BLaER1 treated with 17β-estradiol and CSF1 and Interleukin-3, amounts not matched to agents 10 nM and 100 nM (cell line): ENCODE data around the gene TSLP.

ENCODE experiments used
- H3K27ac ChIP-seq, 11 experiments: shearing (Covaris generic); formaldehyde crosslinking; 2 replicates each; pipeline ENCODE4 v1.8.1; 2022
- H3K27me3 ChIP-seq, 11 experiments: shearing (Covaris generic); formaldehyde crosslinking; 2 replicates each; pipeline ENCODE4 v1.8.1; 2022
- H3K36me3 ChIP-seq, 11 experiments: shearing (Covaris generic); formaldehyde crosslinking; 2 replicates each; pipeline ENCODE4 v1.8.1; 2022
- H3K4me1 ChIP-seq, 10 experiments: shearing (Covaris generic); formaldehyde crosslinking; 2 replicates each; pipeline ENCODE4 v1.8.1; 2022
- H3K4me2 ChIP-seq, 11 experiments: shearing (Covaris generic); formaldehyde crosslinking; 2 replicates each; pipeline ENCODE4 v1.8.1; 2022
- H3K4me3 ChIP-seq, 10 experiments: shearing (Covaris generic); formaldehyde crosslinking; 2 replicates each; pipeline ENCODE4 v1.8.1; 2022
- H3K9ac ChIP-seq, 11 experiments: shearing (Covaris generic); formaldehyde crosslinking; 2 replicates each; pipeline ENCODE4 v1.8.1; 2022
- H3K9me3 ChIP-seq, 11 experiments: shearing (Covaris generic); formaldehyde crosslinking; replicated peaks in 1 of 11; 2 replicates each; pipeline ENCODE4 v1.8.1; 2022
- H4K20me1 ChIP-seq, 11 experiments: shearing (Covaris generic); formaldehyde crosslinking; 2 replicates each; pipeline ENCODE4 v1.8.1; 2022
- Cebpa-rat ChIP-seq, 11 experiments: shearing (Covaris generic); IDR thresholded peaks; 2 replicates each; pipeline ENCODE4 v1.8.1; 2022

Gene TSLP

DNA sequence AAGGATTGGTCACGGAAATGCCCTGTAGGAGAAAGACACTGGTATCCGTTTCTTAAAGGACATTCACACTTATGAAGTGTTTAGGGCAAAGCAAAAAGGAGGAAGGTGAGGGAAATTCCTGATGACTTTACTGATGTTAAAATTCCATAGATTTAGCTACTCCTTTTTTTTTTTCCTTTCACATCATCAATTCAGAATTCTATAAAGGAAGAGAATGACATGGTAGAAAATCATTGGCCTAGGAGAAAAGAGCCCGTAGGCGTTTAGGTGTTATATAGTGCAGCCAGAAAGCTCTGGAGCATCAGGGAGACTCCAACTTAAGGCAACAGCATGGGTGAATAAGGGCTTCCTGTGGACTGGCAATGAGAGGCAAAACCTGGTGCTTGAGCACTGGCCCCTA, at the start of gene TSLP:
TSLP (plus strand) TSS at position 301 of the 400 bp plus-strand sequence. CDS start 178 bp downstream, outside the sequence.
- Histone ChIP-seq H4K20me1 (no peaks in the 10 kb centered on the region), H3K4me3 (peak within 1 kb of the TSS in 8 of 10 experiments; percentile 55 to 65 (median 58); a peak in 11 of 20 replicates), H3K36me3 (no peaks in the 10 kb centered on the region), H3K4me1 (peaks cover 13 to 29% (median 22%) of the 10 kb centered on the region in 10 experiments; a peak in 19 of 20 replicates), H3K27ac (no peak within 1 kb of the TSS), H3K9ac (peak within 1 kb of the TSS in 4 of 11 experiments; percentile 12 to 65 (median 54); a peak in 5 of 22 replicates), H3K9me3 (no peaks in the 10 kb centered on the region), H3K27me3 (peaks cover 0 to 13% (median 6%) of the 10 kb centered on the region in 11 experiments; a peak in 4 of 22 replicates), H3K4me2 (peak within 1 kb of the TSS; percentile 69 to 93 (median 89); a peak in 20 of 22 replicates)
- no peak for TF ChIP-seq Cebpa-rat (IDR thresholded peaks at IDR 0.05)

DNA sequence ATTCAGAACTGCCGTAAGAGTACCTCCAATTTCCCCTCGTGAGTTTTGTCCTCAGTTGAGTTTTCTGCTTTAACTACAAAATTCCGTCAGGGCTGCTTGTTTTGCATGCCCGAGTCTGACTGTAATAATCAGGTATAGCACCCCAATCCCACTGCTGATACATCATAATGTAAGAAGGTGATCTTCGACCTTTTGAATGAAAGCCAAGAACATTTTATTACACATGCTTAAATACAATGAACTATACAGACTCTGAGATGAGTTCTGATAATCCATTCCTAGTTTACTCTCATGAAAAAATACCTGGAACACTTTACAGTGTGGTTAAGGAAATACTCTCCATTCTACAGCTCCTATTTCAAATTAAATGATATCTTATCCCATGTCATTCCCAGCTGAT, 49.2 kb upstream of the TSLP start:
- Histone ChIP-seq H3K4me1 (no peaks in the 10 kb centered on the region), H4K20me1 (no peaks in the 10 kb centered on the region), H3K4me2 (no peak overlapping the region), H3K4me3 (no peak overlapping the region), H3K27ac (no peak overlapping the region), H3K36me3 (no peaks in the 10 kb centered on the region), H3K9me3 (no peaks in the 10 kb centered on the region), H3K9ac (no peak overlapping the region), H3K27me3 (no peaks in the 10 kb centered on the region)
- no peak for TF ChIP-seq Cebpa-rat (IDR thresholded peaks at IDR 0.05)

DNA sequence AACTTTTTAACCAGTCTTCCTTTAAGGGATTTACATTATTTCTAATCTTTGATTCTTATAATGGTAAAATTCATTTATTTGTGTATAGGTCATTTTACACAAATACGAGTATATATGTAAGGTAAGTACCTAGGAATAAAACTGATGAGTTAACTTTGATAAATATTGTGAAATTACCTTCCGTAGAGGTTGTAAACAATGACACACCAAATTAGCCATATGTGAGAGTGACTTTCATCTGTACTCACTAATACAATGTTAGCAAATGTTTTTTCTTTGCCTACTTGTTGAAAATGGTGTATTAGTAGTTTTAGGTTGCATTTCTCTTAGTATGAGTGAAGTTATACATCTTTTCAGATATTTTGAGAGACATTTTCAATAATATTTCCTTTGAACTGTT, 42.6 kb upstream of the TSLP start:
- no peaks in the 10 kb centered on the region for H3K36me3 ChIP-seq
- H3K27me3 ChIP-seq, result no peaks in the 10 kb centered on the region
- no peak overlapping the region for H3K4me3 ChIP-seq
- no peak overlapping the region for H3K4me2 ChIP-seq
- H3K4me1 ChIP-seq, result no peaks in the 10 kb centered on the region
- no peaks in the 10 kb centered on the region for H4K20me1 ChIP-seq
- H3K9me3 ChIP-seq, result peaks cover 0 to 6% (median 0%) of the 10 kb centered on the region in 11 experiments; a peak in 2 of 22 replicates
- H3K9ac ChIP-seq, result no peak overlapping the region
- H3K27ac ChIP-seq, result no peak overlapping the region
- TF ChIP-seq Cebpa-rat (IDR thresholded peaks at IDR 0.05), result no peak

GRCh38 chr5:111043712-111044506, 27.6 kb upstream of the TSLP start:
- H3K36me3 ChIP-seq, result no peaks in the 10 kb centered on the region
- no peak overlapping the region for H3K9ac ChIP-seq
- H3K4me3 ChIP-seq, result no peak overlapping the region
- no peaks in the 10 kb centered on the region for H3K27me3 ChIP-seq
- 0 out of 22 replicates have a peak overlapping the region, but pooled peaks of 1 of the 11 experiments have one; percentile 6 for H3K4me2 ChIP-seq
- no peak for TF ChIP-seq Cebpa-rat (IDR thresholded peaks at IDR 0.05)
- H3K9me3 ChIP-seq, result no peaks in the 10 kb centered on the region
- peaks cover 0 to 8% (median 0%) of the 10 kb centered on the region in 10 experiments; a peak in 1 of 20 replicates for H3K4me1 ChIP-seq
- no peak overlapping the region for H3K27ac ChIP-seq
- H4K20me1 ChIP-seq, result no peaks in the 10 kb centered on the region

DNA sequence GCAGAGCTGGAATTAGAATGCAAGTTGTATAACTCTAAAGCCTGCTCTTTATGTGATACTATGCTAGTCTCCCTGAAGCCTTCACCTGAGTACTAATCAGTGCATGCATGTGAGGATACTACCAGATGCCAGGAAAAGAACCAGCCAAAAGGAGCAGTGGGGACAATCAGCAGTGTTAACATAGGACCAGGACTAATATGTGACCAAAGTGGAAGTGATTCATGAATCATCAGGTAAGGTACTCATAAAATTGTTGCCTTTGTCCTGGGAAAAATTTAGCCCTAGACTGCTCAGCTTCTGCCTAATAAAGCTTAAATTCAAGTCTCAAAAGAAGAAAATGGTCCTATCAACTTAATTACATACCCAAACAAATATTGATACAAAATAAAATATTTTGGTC, 13.4 kb upstream of the TSLP start:
- Histone ChIP-seq H3K27me3 (no peaks in the 10 kb centered on the region), H3K4me1 (no peaks in the 10 kb centered on the region), H3K36me3 (no peaks in the 10 kb centered on the region), H3K27ac (no peak overlapping the region), H3K9me3 (peaks cover 0 to 5% (median 0%) of the 10 kb centered on the region in 11 experiments; a peak in 2 of 22 replicates), H3K4me2 (no peak overlapping the region), H3K9ac (no peak overlapping the region), H3K4me3 (no peak overlapping the region), H4K20me1 (no peaks in the 10 kb centered on the region)
- TF ChIP-seq Cebpa-rat (IDR thresholded peaks at IDR 0.05), result no peak

- no peak overlapping the region for H3K9ac ChIP-seq
- H3K27me3 ChIP-seq, result no peaks in the 10 kb centered on the region
- no peaks in the 10 kb centered on the region for H3K4me1 ChIP-seq
- no peak overlapping the region for H3K4me2 ChIP-seq
- no peak overlapping the region for H3K4me3 ChIP-seq
- H3K9me3 ChIP-seq, result peaks cover 0 to 5% (median 0%) of the 10 kb centered on the region in 11 experiments; a peak in 2 of 22 replicates
- no peak overlapping the region for H3K27ac ChIP-seq
- no peaks in the 10 kb centered on the region for H4K20me1 ChIP-seq
- H3K36me3 ChIP-seq, result no peaks in the 10 kb centered on the region
- no peak for TF ChIP-seq Cebpa-rat (IDR thresholded peaks at IDR 0.05)
Measured at GRCh38 chr5:111060169-111060568, 11.3 kb upstream of the TSLP start.

- Histone ChIP-seq H3K27me3 (no peaks in the 10 kb centered on the region), H3K4me3 (no peak overlapping the region), H3K4me1 (peaks cover 0 to 3% (median under 1%) of the 10 kb centered on the region in 10 experiments; a peak in 9 of 20 replicates), H3K36me3 (no peaks in the 10 kb centered on the region), H3K27ac (no peak overlapping the region), H3K9me3 (peaks cover 0 to 5% (median 0%) of the 10 kb centered on the region in 11 experiments; a peak in 2 of 22 replicates), H4K20me1 (no peaks in the 10 kb centered on the region), H3K4me2 (no peak overlapping the region), H3K9ac (no peak overlapping the region)
- TF ChIP-seq Cebpa-rat (IDR thresholded peaks at IDR 0.05), result no peak
Measured at GRCh38 chr5:111061618-111062017, 9.9 kb upstream of the TSLP start.

DNA sequence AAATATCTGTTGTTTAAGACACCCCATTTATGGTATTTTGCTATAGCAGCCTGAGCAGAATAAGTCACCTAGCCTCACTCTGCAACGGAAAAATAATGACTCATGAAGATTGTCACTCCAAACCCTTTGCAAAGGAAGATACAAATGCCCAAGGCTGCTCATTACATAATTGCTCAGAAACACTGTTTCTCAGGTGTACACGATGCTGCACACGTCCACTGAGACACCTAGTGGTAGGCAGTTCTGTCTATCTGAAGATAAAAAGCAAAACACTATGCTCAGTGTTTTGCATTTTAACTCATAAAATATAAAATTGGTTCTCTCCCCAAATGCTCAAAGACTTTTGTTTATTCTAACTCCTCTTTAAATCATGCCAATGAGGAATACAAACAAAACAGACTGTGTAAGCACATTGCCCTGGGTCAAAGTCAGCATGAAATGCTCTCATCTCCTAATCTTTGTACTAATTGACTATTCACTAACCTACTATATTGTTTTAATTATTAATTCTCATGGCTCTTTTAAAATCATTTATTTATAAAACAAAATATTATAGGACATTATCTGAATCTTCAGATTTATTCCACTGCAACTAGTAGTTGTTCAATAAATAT, 7.7 kb upstream of the TSLP start:
- Histone ChIP-seq H3K9ac (no peak overlapping the region), H3K27me3 (no peaks in the 10 kb centered on the region), H4K20me1 (no peaks in the 10 kb centered on the region), H3K27ac (no peak overlapping the region), H3K4me1 (peaks cover 0 to 15% (median 12%) of the 10 kb centered on the region in 10 experiments; a peak in 15 of 20 replicates), H3K4me3 (no peak overlapping the region), H3K4me2 (no peak overlapping the region), H3K9me3 (peaks cover 0 to 5% (median 0%) of the 10 kb centered on the region in 11 experiments; a peak in 2 of 22 replicates), H3K36me3 (no peaks in the 10 kb centered on the region)
- no peak for TF ChIP-seq Cebpa-rat (IDR thresholded peaks at IDR 0.05)

GRCh38 chr5:111066261-111066938, 5.1 kb upstream of the TSLP start:
- Histone ChIP-seq H3K4me3 (no peak overlapping the region), H4K20me1 (no peaks in the 10 kb centered on the region), H3K9ac (no peak overlapping the region), H3K4me1 (peaks cover 0 to 15% (median 12%) of the 10 kb centered on the region in 10 experiments; a peak in 15 of 20 replicates), H3K27ac (no peak overlapping the region), H3K27me3 (no peaks in the 10 kb centered on the region), H3K36me3 (no peaks in the 10 kb centered on the region), H3K4me2 (peak overlapping the region in 8 of 11 experiments; percentile 14 to 63 (median 46); a peak in 10 of 22 replicates), H3K9me3 (no peaks in the 10 kb centered on the region)
- no peak for TF ChIP-seq Cebpa-rat (IDR thresholded peaks at IDR 0.05)
